ENCODE results near the gene FAM170B. TPM values are rescaled to one million over a fixed set of nuclear protein-coding genes. Genes with fewer than 3 reads are reported as not detected.

The FAM170B gene
- total and polyA plus RNA-seq, 2 experiments from 2014 or later = not detected

- TF ChIP-seq ZNF462 (CRISPR knock-in tag; IDR thresholded peaks at IDR 0.05) (no peak), ETS1 (IDR thresholded peaks at IDR 0.05) (no peak), EZH2phosphoT487 (IDR thresholded peaks at IDR 0.05; ENCODE audit: unreplicated experiment) (no peak), NANOG (IDR thresholded peaks at IDR 0.05; ENCODE audit: borderline replicate concordance) (no peak), EZH2 (IDR thresholded peaks at IDR 0.05; ENCODE audit: low read depth, unreplicated experiment) (no peak)
Measured at GRCh38 chr10:49175587-49176309, 41.9 kb upstream of the FAM170B start (continued).

- H3K4me3 ChIP-seq = no peak overlapping the region
- no peaks in the 10 kb centered on the region for H3K4me1 ChIP-seq (ENCODE audit: insufficient read depth)
- H4K20me1 ChIP-seq (replicated peaks; ENCODE audit: insufficient read depth) = no peaks in the 10 kb centered on the region
- no peaks in the 10 kb centered on the region for H3K27me3 ChIP-seq (ENCODE audit: insufficient read depth)
- DNase-seq (ENCODE audit: low spot score) (no peak), ATAC-seq (no peak)
- no peaks in the 10 kb centered on the region for H3F3A ChIP-seq (replicated peaks; ENCODE audit: low read depth)
- Mint-ChIP-seq H3K4me1 (peaks cover 8% of the 10 kb centered on the region), H3K27me3 (ENCODE audit: insufficient read depth, low read depth, poor library complexity) (no peaks in the 10 kb centered on the region), H3K9me3 (no peaks in the 10 kb centered on the region), H3K36me3 (ENCODE audit: low read depth) (no peaks in the 10 kb centered on the region), H3K27ac (no peak overlapping the region), H3K4me3 (no peak overlapping the region)
- no peak overlapping the region for H3K27ac ChIP-seq (ENCODE audit: low read depth)
- H3K9me2 ChIP-seq (ENCODE audit: insufficient read depth) = no peaks in the 10 kb centered on the region
- no peak overlapping the region for H3K4me2 ChIP-seq
- no peaks in the 10 kb centered on the region for H3K79me2 ChIP-seq (replicated peaks; ENCODE audit: insufficient read depth)
- H2AFZ ChIP-seq = no peak overlapping the region; the same call in 1 of the 2 replicates
- no peaks in the 10 kb centered on the region for H3K36me3 ChIP-seq (ENCODE audit: insufficient read depth)
- TF ChIP-seq REST (IDR thresholded peaks at IDR 0.05; ENCODE audit: unreplicated experiment) = no peak
Measured at GRCh38 chr10:49174926-49175500, 41.2 kb upstream of the FAM170B start.
